Astrocyte (in vitro differentiated cells and primary cell): ENCODE data around the gene TESK2.

ENCODE experiments used
- CTCF ChIP-seq: IDR thresholded peaks from 2 replicates; pipeline ENCODE4 v1.5.1; 2011; ENCODE audit warnings: low read depth, mild to moderate bottlenecking, inconsistent platforms, low read length, moderate library complexity; ENCODE audit not compliant: insufficient read depth
- EZH2 ChIP-seq: IDR thresholded peaks from 2 replicates; pipeline ENCODE4 v1.6.1; 2012; ENCODE audit warnings: mild to moderate bottlenecking, low read length, inconsistent platforms; ENCODE audit not compliant: insufficient read depth

DNA sequence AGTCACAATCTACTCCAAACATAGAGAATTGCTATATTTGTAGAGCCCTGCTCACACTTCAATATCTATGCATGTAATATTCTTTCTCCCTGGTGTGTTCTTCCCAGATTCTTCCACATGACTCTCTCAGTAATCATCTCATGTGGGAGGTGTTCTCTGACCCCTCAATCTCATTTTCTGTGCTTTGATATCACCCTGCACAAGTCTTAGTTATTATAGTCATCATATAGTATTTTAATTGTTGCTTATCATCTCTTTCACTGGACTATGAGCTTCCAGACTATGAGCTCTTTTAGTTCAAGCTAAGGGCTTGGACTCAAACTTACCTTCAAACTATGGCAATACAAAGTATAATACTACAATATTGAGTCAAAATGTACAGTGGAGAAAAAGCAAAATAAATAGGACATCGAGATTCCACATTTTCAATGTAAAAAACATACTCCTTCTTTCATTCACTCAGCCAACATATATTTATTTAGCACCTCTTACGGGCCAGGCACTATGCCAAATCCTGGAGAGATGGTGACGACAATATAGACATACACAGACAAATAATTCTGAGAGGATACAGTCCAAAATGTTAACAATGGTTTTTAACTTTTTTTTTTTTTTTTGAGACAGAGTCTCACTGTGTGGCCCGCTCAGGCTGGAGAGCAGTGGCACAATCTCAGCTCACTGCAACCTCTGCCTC lies 12.7 kb downstream of the TESK2 start:
- TF ChIP-seq CTCF (no peak), EZH2 (no peak)
